HUES6 (cell line): Measurements from ENCODE around the gene ATP10D.

Experiments
- H3K27ac ChIP-seq: 2 replicates; pipeline ENCODE4 v1.7.0; 2013; ENCODE audit warnings: low read depth, mild to moderate bottlenecking, low read length, inconsistent platforms
- H3K27me3 ChIP-seq: 2 replicates; pipeline ENCODE4 v1.6.1; 2013; ENCODE audit warnings: low read length; ENCODE audit not compliant: control insufficient read depth, insufficient read depth
- H3K36me3 ChIP-seq: 2 replicates; pipeline ENCODE4 v1.6.1; 2013; ENCODE audit warnings: low read length; ENCODE audit not compliant: control insufficient read depth, insufficient read depth
- H3K4me1 ChIP-seq: 2 replicates; pipeline ENCODE4 v1.6.1; 2013; ENCODE audit warnings: low read length; ENCODE audit not compliant: control insufficient read depth, insufficient read depth
- H3K4me3 ChIP-seq: 2 replicates; pipeline ENCODE4 v1.5.1; 2013; ENCODE audit warnings: low read depth, low read length
- H3K9ac ChIP-seq: one replicate; pipeline ENCODE4 v1.6.1; 2013; ENCODE audit warnings: mild to moderate bottlenecking, low read length
- H3K9me3 ChIP-seq: 2 replicates; pipeline ENCODE4 v1.6.1; 2013; ENCODE audit warnings: low read depth, low read length; ENCODE audit not compliant: control insufficient read depth, insufficient read depth

Gene ATP10D

DNA sequence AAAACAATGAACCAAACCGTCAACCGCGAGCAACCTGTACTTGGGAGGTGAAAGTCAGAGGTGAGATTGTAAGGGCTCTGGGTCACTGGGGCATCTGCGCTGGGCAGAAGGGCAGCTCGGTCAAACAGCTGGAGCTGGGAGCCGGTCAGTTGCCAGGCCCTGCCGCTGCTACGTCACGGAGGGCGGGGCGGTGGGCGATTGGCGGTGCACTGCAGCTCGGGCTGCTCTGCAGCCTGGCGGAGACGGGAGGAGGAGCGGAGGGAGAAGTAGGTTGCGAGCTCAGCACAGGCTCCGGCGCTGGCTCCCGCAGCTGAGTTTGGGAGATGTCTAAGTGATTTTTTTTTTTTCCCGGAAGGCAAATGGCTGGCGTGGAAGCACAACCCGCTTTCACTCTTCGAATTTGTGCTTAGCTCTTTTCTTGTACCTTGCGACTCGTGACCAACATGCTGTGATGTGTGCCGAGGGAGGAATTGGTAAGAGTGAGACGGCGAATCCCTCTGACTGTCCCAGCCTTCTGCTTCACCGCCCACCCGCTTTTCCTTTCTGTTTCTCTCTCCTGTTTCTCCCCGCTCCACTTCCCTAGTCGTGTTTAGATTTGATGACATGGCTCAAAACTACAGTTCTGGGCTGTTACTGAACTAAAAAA lies at the start of gene ATP10D:
ATP10D (plus strand) TSS at position 229 of the 646 bp plus-strand sequence. CDS start 27,266 bp downstream, outside the sequence.
- Histone ChIP-seq H3K9ac (peak within 1 kb of the TSS; percentile 43), H3K27ac (no peak within 1 kb of the TSS), H3K4me1 (no peaks in the 10 kb centered on the region), H3K4me3 (peak within 1 kb of the TSS; percentile 77), H3K36me3 (no peaks in the 10 kb centered on the region), H3K27me3 (peaks cover 6% of the 10 kb centered on the region; the same call in 1 of the 2 replicates), H3K9me3 (no peaks in the 10 kb centered on the region)

DNA sequence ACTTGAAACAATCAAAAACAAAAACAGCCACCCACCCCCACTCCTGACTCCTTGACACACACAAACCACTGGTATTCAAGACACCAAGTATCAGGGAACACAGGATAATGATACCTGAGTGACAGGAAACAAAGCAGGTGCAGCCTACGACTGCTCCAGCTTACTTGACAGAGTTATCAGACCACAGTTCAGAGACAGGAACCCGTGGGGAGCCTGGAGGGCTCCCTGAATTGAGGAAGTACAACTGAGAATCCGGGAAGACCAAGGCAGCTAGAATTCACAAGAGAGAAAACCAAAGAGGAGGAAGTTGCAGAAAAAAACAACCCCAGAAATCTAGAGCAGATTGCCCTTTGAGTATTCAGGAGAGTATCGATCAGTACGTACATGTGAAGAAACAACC lies 42.1 kb upstream of the ATP10D start:
- no peaks in the 10 kb centered on the region for H3K36me3 ChIP-seq

DNA sequence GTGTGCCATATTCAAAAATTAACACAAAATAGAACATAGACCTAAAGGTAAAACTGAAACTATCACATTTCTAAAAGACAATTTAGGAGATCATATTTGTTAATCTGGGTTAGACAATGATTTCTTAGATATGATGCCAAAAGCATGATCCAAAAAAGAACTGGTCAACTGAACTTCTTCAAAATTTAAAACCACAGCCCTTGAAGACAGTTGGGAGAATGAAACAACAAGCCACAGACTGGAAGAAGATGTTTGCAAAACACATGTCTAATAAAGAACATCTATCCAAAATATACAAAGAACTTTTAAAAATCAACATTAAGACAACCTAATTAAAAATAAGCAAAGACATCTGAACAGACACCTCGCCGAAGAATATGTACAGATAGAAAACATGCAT lies 41.0 kb upstream of the ATP10D start:
- Histone ChIP-seq H3K27ac (no peak overlapping the region), H3K9ac (no peak overlapping the region), H3K4me1 (peaks cover 7% of the 10 kb centered on the region; the same call in 1 of the 2 replicates), H3K9me3 (no peaks in the 10 kb centered on the region), H3K27me3 (no peaks in the 10 kb centered on the region), H3K4me3 (no peak overlapping the region), H3K36me3 (no peaks in the 10 kb centered on the region)

More for the DNA sequence above, 42.1 kb upstream of the ATP10D start:
- H3K27ac ChIP-seq = no peak overlapping the region
- H3K9ac ChIP-seq = no peak overlapping the region
- no peaks in the 10 kb centered on the region for H3K9me3 ChIP-seq
- H3K4me3 ChIP-seq = no peak overlapping the region
- H3K4me1 ChIP-seq = peaks cover 7% of the 10 kb centered on the region; the same call in 1 of the 2 replicates
- H3K27me3 ChIP-seq = no peaks in the 10 kb centered on the region

DNA sequence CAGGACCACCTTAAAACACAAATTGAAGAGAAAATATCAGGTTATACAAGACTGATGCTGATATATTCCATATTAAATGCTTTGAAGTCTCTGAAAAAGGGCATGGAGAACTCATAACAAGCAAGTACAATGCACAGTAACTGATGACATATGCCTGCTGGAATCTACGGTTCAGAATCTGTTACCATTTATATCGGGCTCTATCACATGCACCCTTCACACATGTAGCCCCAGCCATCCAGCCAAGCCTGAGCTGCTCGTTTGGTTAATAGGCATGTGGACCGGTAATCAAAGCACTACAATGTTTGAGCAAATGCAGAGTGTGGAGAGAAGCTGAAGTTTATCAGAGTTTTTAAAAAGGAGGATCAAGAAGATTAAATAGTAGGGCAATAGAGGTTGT lies 33.4 kb upstream of the ATP10D start:
- Histone ChIP-seq H3K27me3 (no peaks in the 10 kb centered on the region), H3K27ac (no peak overlapping the region), H3K36me3 (no peaks in the 10 kb centered on the region), H3K9ac (no peak overlapping the region), H3K4me3 (no peak overlapping the region), H3K9me3 (no peaks in the 10 kb centered on the region), H3K4me1 (no peaks in the 10 kb centered on the region)

DNA sequence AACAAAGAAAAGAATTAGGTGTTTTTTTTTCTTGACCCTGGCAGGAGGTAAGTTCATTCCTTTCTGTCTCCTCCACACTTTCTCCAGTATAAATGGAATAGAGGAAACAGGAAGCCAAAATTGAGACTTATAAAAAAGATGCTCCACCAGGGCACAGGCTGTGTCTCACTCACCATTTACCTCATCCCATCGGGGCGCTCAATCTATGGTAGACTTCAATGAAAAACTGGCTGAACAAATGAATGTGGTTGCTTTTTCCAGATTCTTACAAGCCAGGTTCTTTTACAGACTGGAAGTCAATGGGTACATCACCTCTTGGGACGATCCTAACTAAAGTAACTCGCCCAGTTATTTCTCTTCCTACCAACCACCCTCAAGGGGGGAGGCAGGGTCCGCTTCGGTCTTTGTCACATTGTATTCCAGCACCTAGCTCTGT lies 22.3 kb upstream of the ATP10D start:
- peak overlapping the region; percentile 90 for H3K4me3 ChIP-seq
- H3K4me1 ChIP-seq = peaks cover 5% of the 10 kb centered on the region; the same call in 1 of the 2 replicates
- H3K27ac ChIP-seq = no peak overlapping the region
- H3K9ac ChIP-seq = peak overlapping the region; percentile 75
- no peaks in the 10 kb centered on the region for H3K36me3 ChIP-seq
- H3K9me3 ChIP-seq = no peaks in the 10 kb centered on the region
- H3K27me3 ChIP-seq = no peaks in the 10 kb centered on the region

DNA sequence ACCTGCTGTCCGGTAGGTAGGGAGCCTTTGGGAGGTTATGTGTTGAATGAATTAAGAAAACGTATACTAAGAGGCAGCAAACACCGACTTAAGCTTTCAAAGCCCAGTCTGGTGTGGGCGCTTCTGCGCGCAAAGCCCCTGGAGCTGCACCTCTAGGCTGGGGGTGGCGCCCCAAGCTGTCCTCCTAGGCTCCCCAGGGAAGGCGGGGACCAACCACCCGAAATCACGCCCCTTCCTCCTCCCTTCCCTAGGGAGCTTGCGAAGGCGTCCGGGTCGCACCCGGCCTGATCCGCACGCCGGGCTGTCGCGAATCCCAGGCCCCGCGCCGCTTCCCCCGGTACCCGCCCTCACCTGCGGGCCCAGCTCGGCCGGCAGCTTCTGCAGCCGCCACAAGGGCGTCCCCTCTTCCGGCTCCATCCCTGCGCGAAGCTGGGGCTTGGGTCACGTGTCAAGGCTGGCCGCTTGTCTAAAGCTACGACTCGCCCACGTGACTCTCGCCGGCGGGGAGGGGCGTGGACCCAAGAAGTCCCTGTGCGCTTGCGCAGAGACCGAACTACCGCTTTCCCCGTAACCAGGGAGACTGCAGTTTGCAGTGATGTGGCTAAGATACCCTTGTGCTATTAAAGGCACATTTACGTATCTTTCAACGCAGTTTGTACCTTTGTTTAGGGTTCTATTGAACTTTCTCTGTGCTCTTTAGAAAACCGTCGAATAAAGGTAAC lies 21.7 kb upstream of the ATP10D start, which contains the start of gene COMMD8:
COMMD8 (minus strand) TSS at position 468 of the 722 bp plus-strand sequence; CDS start at position 417, 51 bp downstream.
- Histone ChIP-seq H3K36me3 (no peaks in the 10 kb centered on the region), H3K4me3 (peak within 1 kb of the TSS; percentile 90), H3K9ac (peak within 1 kb of the TSS; percentile 75), H3K27me3 (no peaks in the 10 kb centered on the region), H3K27ac (no peak within 1 kb of the TSS), H3K4me1 (peaks cover 5% of the 10 kb centered on the region; the same call in 1 of the 2 replicates), H3K9me3 (no peaks in the 10 kb centered on the region)

DNA sequence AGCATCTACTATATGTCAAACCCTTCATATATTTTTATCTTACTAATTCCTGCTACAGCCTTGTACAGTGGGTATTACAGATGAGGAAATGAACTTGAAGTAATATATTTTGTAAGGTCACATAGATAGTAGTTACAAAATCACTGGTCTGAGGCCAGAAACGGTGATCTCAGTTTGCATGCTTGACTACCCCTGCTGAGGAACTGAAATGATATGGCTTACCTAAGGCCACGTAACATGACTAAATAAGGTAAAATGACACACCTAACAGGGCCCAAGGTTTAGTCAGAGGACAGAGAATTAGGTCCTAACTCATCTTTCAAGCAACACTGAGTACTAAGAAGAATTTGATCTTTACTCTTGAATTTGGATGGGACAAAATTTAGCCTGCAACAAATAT lies 20.1 kb upstream of the ATP10D start:
- H3K27me3 ChIP-seq = no peaks in the 10 kb centered on the region
- no peak overlapping the region for H3K4me3 ChIP-seq
- no peaks in the 10 kb centered on the region for H3K9me3 ChIP-seq
- H3K4me1 ChIP-seq = peaks cover 5% of the 10 kb centered on the region; the same call in 1 of the 2 replicates
- H3K36me3 ChIP-seq = no peaks in the 10 kb centered on the region
- H3K9ac ChIP-seq = no peak overlapping the region
- H3K27ac ChIP-seq = no peak overlapping the region

DNA sequence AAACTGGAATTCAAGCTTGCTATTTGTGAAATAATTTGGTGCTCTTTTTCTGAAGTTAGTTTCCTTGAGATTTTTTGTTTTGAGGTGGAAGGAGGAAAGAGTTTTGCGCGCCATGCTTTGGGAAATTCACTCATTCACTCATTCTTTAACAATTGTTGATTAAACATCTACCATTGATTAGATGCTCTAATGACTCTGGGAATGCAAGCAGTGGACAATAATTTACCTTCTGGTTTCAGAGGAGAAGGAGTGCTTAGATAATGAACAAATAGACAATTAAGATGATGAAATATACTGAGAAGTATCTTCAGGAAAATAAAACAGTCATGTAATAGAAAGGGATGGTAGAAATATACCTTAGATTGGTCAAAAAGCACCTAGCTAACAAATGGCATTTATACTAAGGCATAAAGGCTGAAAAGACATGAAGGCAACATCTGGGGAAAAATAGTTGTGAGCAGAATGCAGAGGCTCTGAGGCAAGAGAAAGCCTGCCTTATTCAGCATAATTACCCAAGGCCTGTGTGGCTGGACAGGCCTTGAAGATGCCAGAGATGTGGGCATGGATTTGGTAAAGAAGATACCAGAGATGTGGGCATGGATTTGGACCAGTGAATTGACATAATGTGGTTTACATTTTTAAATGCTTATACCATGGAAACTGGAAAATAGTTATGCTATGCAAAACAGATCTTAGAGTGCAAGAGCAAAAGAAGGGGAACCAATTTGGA lies 18.9 kb upstream of the ATP10D start:
- no peaks in the 10 kb centered on the region for H3K9me3 ChIP-seq
- H3K9ac ChIP-seq = no peak overlapping the region
- H3K27ac ChIP-seq = no peak overlapping the region
- H3K36me3 ChIP-seq = no peaks in the 10 kb centered on the region
- no peak overlapping the region for H3K4me3 ChIP-seq
- H3K27me3 ChIP-seq = no peaks in the 10 kb centered on the region
- H3K4me1 ChIP-seq = peaks cover 5% of the 10 kb centered on the region; the same call in 1 of the 2 replicates

DNA sequence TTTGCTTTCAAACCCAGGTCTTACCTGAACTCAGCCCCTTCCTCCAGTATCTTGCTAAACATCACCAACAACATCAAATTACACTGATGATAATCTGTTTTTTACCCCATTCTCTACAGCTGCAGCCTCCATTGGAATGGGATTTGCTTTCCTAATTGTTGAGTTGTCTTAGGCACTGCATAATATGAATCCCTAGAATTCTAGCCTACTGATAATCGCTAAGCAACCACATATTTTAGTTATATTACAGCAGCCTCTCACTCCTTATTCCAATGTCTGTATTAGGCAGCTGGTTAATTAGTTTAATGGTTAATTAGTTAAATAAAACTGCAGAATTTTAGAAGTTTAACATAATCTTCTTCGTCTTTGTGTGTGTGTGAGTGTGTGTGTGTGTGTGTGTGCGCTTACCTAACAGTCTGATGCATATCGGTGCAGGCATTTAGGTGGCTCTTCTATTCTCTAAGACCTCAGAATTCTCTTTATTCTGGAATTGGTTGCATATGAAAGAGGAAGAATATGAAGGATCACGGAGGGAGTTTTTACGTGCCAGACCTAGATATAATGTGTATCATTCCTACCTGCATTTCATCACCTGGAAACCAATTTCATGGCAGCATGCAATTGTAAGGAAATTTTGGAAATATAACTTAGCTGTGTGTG lies 16.2 kb upstream of the ATP10D start:
- Histone ChIP-seq H3K27me3 (no peaks in the 10 kb centered on the region), H3K4me3 (no peak overlapping the region), H3K9me3 (no peaks in the 10 kb centered on the region), H3K9ac (no peak overlapping the region), H3K4me1 (no peaks in the 10 kb centered on the region), H3K36me3 (no peaks in the 10 kb centered on the region), H3K27ac (no peak overlapping the region)

DNA sequence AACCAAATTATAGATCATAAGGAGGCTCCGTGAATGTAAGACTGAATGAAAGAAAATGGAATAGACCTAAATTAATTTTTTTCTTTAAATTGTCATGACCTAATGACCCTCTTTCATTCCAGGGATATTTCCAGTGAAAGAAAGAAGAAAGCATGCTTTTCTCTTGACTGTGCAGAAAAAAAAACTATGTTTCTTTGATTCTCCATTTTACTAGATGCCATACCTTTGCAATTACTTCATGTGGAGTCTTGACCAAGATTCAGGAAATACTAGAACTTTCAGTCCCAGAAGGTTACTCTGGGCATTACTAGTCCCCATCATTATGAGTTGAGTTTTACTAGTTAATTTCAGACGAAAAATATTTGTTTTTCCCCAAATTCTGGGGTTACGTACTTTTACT lies 15.1 kb upstream of the ATP10D start:
- H3K9ac ChIP-seq = no peak overlapping the region
- no peaks in the 10 kb centered on the region for H3K27me3 ChIP-seq
- no peak overlapping the region for H3K4me3 ChIP-seq
- no peak overlapping the region for H3K27ac ChIP-seq
- H3K4me1 ChIP-seq = no peaks in the 10 kb centered on the region
- H3K36me3 ChIP-seq = no peaks in the 10 kb centered on the region
- H3K9me3 ChIP-seq = no peaks in the 10 kb centered on the region
